ENCODE results near the gene ARHGEF3.

Gene ARHGEF3

DNA sequence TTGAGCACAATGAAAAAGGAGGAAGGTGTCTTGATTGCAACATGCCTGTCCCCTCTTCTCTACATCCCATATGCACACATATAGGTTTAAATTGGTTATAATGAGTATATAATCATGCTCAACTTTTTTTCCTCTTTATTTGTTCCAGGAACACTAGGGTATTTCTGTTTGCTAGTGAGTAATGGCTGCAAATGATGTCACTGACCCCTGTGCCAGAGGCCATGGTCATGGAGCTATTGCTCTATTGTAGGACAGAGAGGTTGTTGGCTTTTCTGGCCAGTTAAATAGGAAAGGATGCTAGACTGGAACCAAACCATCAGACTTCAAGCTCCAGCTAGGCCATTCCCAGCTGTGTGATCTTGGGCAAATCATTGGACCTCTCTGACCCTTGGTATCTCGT is 9.6 kb downstream of the ARHGEF3 start:
- DNase-seq = no peak

DNA sequence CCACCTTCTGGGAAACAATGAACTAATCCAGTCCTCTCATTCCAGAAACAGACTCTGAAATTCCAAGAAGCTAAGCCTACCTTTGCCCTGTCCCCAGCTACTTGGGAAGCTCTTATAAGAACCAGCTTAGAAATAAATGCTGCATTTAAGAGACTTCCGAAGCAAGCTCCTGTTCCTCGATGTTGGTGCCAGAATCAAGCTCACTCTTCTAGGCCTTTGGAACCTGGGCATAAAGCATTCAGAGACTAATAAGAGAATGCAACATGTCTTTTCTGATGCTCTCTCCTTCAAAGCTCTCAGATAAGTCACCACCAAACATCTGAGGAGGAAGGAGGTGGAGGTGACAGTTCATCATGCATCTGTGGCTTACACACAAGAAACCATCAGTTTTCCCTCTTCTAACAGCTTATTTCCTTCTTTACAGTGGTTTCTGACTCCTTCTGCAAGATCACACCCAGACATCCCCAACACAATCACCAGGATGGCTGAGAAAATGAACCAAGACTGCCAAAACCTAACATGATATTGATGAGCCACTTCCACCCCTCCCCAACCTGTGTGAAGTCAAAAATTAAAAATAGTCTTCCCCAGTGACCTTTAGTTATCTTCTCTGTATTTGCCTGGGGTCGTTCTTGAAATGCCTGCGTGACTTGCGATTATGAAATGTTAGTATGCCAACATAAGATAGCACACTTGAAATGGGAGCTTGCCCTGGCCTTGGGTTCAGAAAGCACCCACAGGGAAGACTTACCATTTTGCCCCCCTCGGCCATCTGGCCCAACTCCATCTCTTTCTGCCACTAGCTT is 11.5 kb downstream of the ARHGEF3 start:
- no peak for DNase-seq

- no peak for DNase-seq
Measured at GRCh38 chr3:56789076-56789475, 12.7 kb downstream of the ARHGEF3 start.

- no peak for DNase-seq
Measured at GRCh38 chr3:56788521-56788920, 13.2 kb downstream of the ARHGEF3 start.

DNA sequence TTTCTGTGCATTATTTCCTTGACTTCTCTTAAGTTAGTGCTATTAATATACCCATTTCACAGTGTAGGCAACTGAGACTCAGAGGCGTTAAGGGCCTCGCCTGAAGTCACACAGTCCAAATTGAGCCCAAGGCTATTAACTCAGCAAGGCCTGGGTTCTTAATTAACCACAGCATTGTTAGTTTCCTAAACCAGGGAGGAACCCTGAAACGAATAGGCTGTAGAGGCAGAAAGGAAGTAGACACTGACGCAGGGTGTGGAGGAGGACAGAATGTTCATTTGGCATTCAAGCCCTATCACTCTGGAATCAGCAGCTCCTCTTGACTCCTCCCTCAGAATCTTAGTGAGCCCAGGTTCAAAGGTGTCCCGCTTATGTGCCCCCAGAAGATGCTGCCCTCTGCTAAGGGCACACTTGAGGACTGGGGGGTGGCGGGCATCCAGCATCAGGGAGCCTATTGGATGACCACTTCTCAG is 13.9 kb downstream of the ARHGEF3 start:
- DNase-seq = no peak

- no peak for DNase-seq
Measured at GRCh38 chr3:56787258-56787775, 14.4 kb downstream of the ARHGEF3 start.

- no peak for DNase-seq
Measured at GRCh38 chr3:56785499-56785898, 16.2 kb downstream of the ARHGEF3 start.

- no peak for DNase-seq
Measured at GRCh38 chr3:56784448-56785001, 17.2 kb downstream of the ARHGEF3 start.

DNA sequence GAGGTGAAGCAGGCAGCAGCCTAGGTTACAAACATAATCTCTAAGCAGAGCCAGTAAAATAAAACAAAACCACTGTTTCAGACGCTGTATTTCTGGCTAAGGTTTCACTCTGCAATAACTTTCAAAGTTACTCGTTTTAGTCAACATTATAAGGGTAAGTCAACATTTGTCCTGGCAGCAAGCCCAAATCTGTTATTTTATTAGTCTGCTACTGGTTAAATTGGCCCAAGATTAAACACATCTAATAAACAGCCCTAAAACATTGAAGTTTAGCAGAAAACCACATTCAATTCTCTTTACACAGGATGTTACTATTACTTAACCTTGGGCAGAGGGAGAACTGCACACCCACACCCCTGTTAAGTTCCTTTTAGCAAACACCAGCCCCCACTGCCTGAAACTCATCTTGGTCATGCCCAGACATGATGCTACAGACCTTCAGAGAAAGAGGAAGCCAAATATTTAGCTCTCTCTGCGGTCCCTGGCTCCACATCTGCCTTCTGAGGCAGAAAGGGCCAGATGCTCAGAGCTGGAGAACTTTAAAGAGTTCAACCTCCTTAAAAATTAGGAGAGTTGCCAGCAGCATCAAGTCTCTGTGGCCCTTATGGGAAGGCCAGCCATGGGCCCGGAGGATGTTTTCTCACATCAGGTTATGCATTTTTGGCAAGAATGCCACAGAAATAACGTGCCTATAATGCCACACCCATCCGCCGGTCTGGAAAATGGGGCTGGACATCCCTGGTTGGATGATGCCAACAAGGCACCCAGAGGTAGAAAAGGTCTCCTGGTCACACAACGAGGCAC is 17.9 kb downstream of the ARHGEF3 start:
- DNase-seq = no peak

DNA sequence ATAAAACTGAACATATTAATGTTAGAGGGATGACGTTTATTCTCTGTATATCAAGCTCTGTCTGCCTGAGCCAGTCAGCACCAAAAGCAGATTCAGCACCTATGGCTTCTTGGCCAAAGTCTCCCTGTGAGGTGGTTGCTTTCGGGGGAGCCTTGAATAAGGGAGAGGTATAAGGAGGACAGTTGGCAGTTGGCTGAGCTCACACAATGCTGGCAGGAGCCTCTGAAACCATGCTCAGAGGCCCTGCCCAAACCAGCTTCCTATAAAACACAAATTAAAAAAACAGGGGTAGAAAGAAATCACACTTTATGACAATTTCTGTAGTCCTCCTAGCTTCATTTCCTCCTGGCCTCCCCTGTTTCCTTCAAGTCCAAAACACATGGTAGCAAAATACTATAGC is 18.8 kb downstream of the ARHGEF3 start:
- DNase-seq = no peak

- DNase-seq = no peak
Measured at GRCh38 chr3:56782215-56782614, 19.5 kb downstream of the ARHGEF3 start.

DNA sequence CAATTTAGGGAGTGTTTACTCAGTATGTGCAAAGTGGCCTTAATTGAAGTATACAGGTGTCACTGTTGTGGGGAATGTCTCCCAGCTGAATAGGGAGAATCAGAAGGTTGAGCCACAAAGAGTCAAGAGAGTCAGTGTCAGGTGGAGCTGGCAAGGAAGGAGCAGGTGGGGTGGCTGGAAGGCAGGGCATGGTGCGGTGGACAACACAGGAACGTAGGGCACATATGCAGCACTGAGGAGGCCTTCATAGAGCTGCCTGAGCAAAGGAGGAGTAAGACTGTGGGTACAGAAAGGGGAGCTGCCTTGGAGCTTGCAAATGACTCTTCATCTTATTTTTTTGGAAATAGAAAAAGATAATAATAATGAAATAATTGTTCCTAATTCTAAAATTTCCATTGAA is 20.0 kb downstream of the ARHGEF3 start:
- no peak for DNase-seq

GRCh38 chr3:56780936-56781335 is 20.8 kb downstream of the ARHGEF3 start:
- DNase-seq = no peak

GRCh38 chr3:56778893-56779292 is 22.9 kb downstream of the ARHGEF3 start:
- DNase-seq = no peak

- no peak for DNase-seq
Measured at GRCh38 chr3:56776556-56776950, 25.2 kb downstream of the ARHGEF3 start.

DNA sequence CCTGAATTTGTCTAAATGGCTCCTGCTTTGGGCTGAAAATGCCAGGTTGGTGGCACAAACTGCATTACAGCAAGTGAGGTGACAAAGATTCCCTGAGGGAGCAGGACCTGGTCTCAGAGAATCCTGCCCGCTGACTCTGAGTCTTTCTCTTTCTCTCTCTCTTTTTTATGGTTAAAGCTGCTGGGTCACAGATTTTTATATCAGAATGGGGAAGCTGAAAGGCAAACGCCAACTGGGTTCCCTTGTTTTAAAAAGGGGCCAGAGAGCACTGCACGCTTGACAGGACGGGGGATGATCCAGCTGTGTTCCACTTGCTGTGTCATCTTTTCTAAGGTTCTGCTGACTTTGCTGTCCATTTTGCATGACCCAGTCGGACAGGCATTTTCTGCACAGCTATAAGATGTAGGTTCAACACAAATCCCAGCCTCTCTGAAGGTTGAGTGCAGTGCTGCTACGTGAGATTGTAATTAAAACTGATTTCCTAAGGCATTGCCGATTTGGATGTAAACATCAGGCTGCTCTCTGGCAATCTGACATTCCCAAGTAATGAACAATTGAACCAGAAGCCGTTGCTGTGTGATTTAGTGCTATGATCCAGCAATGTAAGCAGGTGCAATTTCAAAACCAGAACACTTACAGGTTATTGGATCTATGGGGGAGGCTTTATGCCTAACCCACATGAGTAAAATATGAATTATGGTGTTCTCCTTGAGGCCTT is 25.8 kb downstream of the ARHGEF3 start:
- no peak for DNase-seq

GRCh38 chr3:56775445-56775837 is 26.3 kb downstream of the ARHGEF3 start:
- DNase-seq = no peak

GRCh38 chr3:56773986-56774385 is 27.8 kb downstream of the ARHGEF3 start:
- peak; percentile 7 for DNase-seq

DNA sequence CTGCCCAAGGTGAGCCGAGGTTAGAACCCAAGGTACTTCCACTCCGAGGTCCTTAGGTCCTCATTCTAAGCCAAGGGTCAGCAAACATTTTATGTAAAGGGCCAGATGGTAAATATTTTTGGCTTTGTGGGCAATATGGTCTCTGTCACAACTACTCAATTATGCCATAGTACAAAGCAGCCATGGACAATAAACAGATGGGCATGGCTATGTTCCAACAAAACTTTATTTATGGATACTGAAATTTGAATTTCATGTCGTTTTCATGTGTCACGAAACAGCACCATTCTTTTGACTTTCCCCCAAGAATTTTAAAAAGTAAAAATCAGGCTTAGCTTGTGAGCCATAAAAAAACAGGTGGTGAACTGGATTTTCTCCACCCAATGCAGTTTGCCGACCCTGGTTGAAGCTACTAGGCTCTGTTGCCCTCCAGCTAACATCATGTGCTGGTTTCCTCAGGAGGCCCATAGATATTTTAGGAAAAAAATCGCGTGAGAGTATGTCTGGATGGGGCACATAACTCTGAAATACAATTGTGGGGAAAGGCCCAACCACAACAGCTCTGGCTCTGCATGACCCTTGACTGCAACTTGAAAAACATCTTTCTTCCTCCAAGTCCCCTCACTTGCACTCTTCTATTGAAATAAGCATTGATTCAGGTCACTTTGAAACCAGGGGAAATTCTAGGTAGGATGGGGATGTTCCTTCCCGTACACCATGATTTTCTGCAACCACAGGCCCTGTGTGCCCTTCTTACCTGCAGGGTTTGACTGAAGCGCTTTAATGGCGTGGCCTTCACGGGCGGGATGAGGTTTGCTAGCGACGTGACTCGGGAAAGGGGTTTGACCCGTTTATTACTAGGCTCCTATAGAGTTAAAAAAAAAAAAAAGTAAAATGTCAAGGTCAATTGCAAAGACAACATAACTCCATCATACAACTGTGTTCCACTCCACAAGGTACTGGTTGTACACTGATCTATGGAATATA is 28.5 kb downstream of the ARHGEF3 start:
- DNase-seq = no peak

- DNase-seq = no peak
Measured at GRCh38 chr3:56771376-56771775, 30.4 kb downstream of the ARHGEF3 start.

GRCh38 chr3:56769116-56769707 is 32.5 kb downstream of the ARHGEF3 start:
- no peak for DNase-seq
